Putamen (tissue), 1 donor: ENCODE results near the gene NKD1.
"Not testable (repeated sequence)": the region's sequence is repeated elsewhere in the genome, so short reads cannot be mapped to it uniquely, and the experiment has no call there.

Experiments
- DNase-seq: peaks from one replicate; pipeline ENCODE4 v3.0.0-alpha.2; 2016; ENCODE audit warnings: low spot score

NKD1 gene

GRCh38 chr16:50548125-50548908 is at the start of gene NKD1:
Gene NKD1 (plus strand): TSS chr16:50548396. CDS start chr16:50548554, 158 bp downstream.
- peak; percentile 80 for DNase-seq

- no peak for DNase-seq
Observed at GRCh38 chr16:50498431-50499155, 49.6 kb upstream of the NKD1 start.

GRCh38 chr16:50499254-50499653 is 48.9 kb upstream of the NKD1 start:
- DNase-seq = no peak

- no peak for DNase-seq
Observed at GRCh38 chr16:50500171-50500874, 47.9 kb upstream of the NKD1 start.

- no peak for DNase-seq
Observed at GRCh38 chr16:50501251-50501650, 46.9 kb upstream of the NKD1 start.

GRCh38 chr16:50501986-50502615 is 46.1 kb upstream of the NKD1 start:
- DNase-seq = no peak

- DNase-seq = no peak
Observed at GRCh38 chr16:50502616-50503011, 45.6 kb upstream of the NKD1 start.

GRCh38 chr16:50503868-50504531 is 44.2 kb upstream of the NKD1 start:
- not testable (repeated sequence) for DNase-seq

- DNase-seq = no peak
Observed at GRCh38 chr16:50505115-50505514, 43.1 kb upstream of the NKD1 start.

GRCh38 chr16:50505714-50506542 is 42.3 kb upstream of the NKD1 start:
- no peak for DNase-seq

GRCh38 chr16:50506543-50506937 is 41.7 kb upstream of the NKD1 start:
- DNase-seq = no peak

GRCh38 chr16:50507397-50507796 is 40.8 kb upstream of the NKD1 start:
- DNase-seq = no peak

GRCh38 chr16:50509521-50510341 is 38.5 kb upstream of the NKD1 start:
- peak; percentile 27 for DNase-seq

GRCh38 chr16:50515218-50515617 is 33.0 kb upstream of the NKD1 start:
- DNase-seq = no peak

- DNase-seq = no peak
Observed at GRCh38 chr16:50516401-50516800, 31.8 kb upstream of the NKD1 start.

GRCh38 chr16:50516890-50517289 is 31.3 kb upstream of the NKD1 start:
- no peak for DNase-seq

GRCh38 chr16:50517450-50518252 is 30.5 kb upstream of the NKD1 start:
- DNase-seq = no peak

- DNase-seq = no peak
Observed at GRCh38 chr16:50519001-50519400, 29.2 kb upstream of the NKD1 start.

- DNase-seq = no peak
Observed at GRCh38 chr16:50519602-50520001, 28.6 kb upstream of the NKD1 start.
